GM12801 (cell line): ENCODE measurements around the gene DENND1A.

ENCODE experiments used
- TF ChIP-seq, protein P1 (sequence below): IDR thresholded peaks from one replicate; pipeline ENCODE4 v1.5.1; 2011; ENCODE audit warnings: control low read depth; ENCODE audit not compliant: insufficient read length; ENCODE audit errors: extremely low read depth

DENND1A gene

GRCh38 chr9:123445116-123445515 lies 484.8 kb downstream of the DENND1A start:
- TF ChIP-seq, protein P1, sequence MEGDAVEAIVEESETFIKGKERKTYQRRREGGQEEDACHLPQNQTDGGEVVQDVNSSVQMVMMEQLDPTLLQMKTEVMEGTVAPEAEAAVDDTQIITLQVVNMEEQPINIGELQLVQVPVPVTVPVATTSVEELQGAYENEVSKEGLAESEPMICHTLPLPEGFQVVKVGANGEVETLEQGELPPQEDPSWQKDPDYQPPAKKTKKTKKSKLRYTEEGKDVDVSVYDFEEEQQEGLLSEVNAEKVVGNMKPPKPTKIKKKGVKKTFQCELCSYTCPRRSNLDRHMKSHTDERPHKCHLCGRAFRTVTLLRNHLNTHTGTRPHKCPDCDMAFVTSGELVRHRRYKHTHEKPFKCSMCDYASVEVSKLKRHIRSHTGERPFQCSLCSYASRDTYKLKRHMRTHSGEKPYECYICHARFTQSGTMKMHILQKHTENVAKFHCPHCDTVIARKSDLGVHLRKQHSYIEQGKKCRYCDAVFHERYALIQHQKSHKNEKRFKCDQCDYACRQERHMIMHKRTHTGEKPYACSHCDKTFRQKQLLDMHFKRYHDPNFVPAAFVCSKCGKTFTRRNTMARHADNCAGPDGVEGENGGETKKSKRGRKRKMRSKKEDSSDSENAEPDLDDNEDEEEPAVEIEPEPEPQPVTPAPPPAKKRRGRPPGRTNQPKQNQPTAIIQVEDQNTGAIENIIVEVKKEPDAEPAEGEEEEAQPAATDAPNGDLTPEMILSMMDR = no peak

DNA sequence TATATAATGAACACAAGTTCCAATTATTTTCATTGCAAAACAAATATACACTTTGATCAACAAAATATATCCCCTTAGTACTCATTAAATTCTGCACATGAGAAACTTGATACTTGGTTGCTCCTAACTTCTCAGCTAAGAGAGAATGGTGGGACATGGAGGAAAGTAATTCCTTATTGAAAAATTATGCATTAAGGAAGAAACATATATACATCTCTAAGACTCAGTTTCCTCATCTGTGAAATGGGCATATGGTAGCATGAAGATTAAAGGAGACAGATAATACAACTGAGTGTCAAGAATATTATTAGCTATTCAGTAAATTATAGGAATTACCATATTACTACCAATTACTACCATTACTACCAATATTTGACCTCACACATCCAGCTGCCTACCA lies 488.2 kb downstream of the DENND1A start:
- TF ChIP-seq, protein P1 = no peak

DNA sequence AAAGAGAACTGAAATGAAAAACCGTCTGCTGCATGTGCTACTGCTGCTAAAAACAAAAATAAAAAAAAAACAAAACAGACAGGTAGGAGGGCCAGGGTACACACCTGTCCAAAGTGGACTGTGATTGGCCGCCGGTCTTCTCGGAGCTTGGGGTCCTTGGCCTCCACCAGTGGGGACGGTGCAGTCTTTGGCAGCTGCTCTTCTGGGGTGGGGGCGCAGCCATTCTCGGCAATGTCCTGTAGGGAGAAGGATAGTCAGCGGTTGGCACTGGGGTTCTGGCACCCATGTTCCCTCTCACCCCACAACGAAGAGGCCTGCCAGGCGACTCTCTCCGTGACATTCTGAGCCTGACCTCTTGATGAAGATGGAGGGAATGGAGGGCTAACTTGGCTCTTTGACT lies 489.7 kb downstream of the DENND1A start:
- TF ChIP-seq, protein P1 = no peak

GRCh38 chr9:123438821-123439220 lies 491.1 kb downstream of the DENND1A start:
- TF ChIP-seq, protein P1 = no peak

GRCh38 chr9:123438321-123438720 lies 491.6 kb downstream of the DENND1A start:
- TF ChIP-seq, protein P1 = no peak

- TF ChIP-seq, protein P1 = no peak
Measured at GRCh38 chr9:123437201-123437600, 492.7 kb downstream of the DENND1A start.

- TF ChIP-seq, protein P1 = no peak
Measured at GRCh38 chr9:123435471-123435870, 494.5 kb downstream of the DENND1A start.
